Neutrophil (primary cell): ENCODE results near the gene TRPM2.

Source experiments
- H3K27ac ChIP-seq: fragments of 200-600 bp; sonication (generic); 2 replicates; pipeline ENCODE4 v1.5.1; 2016; ENCODE audit warnings: mild to moderate bottlenecking, moderate library complexity
- H3K27me3 ChIP-seq: fragments of 200-600 bp; sonication (generic); 2 replicates; pipeline ENCODE4 v1.6.0; 2016; ENCODE audit warnings: mild to moderate bottlenecking
- H3K36me3 ChIP-seq: fragments of 200-600 bp; sonication (generic); 2 replicates; pipeline ENCODE4 v1.5.1; 2017
- H3K4me1 ChIP-seq, 2 experiments: fragments of 200-600 bp in 1 of 2; sonication (generic) in 1 of 2; 1 replicate in 1 of 2; 2 replicates in 1 of 2; pipeline versions ENCODE4 v1.5.1 to v1.6.1; 2013 to 2016; ENCODE audit warnings: low read depth in 1 of 2, low read length in 1 of 2, mild to moderate bottlenecking in 1 of 2, moderate library complexity in 1 of 2; ENCODE audit not compliant: control insufficient read depth in 1 of 2, insufficient read depth in 1 of 2
- H3K4me3 ChIP-seq, 2 experiments: fragments of 200-600 bp in 1 of 2; sonication (generic) in 1 of 2; 1 replicate in 1 of 2; 2 replicates in 1 of 2; pipeline ENCODE4 v1.5.1; 2013 to 2016; ENCODE audit warnings: low read depth in 1 of 2, low read length in 1 of 2, mild to moderate bottlenecking in 1 of 2, moderate library complexity in 1 of 2
- H3K9me3 ChIP-seq: fragments of 200-600 bp; sonication (generic); 2 replicates; pipeline ENCODE4 v1.5.1; 2016
- TF ChIP-seq, protein P1 (sequence below): fragments of 200-600 bp; sonication (generic); IDR thresholded peaks from 2 replicates; pipeline ENCODE4 v1.5.1; 2016; ENCODE audit warnings: antibody characterized with exemption

TRPM2 gene

DNA sequence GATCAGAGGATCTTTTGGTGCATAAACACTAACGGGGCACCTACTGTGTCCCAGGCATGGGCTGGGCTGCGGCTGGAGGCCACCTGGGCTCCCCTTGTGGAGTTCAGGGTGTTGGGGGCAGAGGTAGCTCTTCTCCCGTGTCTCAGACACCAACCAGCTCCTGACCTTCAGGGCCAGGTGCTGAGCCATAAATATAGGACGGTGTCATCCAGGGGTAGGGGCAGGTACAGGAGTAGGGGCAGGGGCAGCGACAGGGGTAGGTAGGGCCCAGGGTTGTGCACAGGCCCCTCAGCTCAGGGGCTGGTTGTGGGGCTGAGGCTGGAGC, 83.9 kb downstream of the TRPM2 start:
- H3K4me3 ChIP-seq: no peak overlapping the region
- H3K4me1 ChIP-seq: no peaks in the 10 kb centered on the region
- H3K27me3 ChIP-seq: no peaks in the 10 kb centered on the region
- TF ChIP-seq, protein P1, sequence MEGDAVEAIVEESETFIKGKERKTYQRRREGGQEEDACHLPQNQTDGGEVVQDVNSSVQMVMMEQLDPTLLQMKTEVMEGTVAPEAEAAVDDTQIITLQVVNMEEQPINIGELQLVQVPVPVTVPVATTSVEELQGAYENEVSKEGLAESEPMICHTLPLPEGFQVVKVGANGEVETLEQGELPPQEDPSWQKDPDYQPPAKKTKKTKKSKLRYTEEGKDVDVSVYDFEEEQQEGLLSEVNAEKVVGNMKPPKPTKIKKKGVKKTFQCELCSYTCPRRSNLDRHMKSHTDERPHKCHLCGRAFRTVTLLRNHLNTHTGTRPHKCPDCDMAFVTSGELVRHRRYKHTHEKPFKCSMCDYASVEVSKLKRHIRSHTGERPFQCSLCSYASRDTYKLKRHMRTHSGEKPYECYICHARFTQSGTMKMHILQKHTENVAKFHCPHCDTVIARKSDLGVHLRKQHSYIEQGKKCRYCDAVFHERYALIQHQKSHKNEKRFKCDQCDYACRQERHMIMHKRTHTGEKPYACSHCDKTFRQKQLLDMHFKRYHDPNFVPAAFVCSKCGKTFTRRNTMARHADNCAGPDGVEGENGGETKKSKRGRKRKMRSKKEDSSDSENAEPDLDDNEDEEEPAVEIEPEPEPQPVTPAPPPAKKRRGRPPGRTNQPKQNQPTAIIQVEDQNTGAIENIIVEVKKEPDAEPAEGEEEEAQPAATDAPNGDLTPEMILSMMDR: no peak
- H3K27ac ChIP-seq: no peak overlapping the region
- no peaks in the 10 kb centered on the region for H3K9me3 ChIP-seq
- peaks cover 100% of the 10 kb centered on the region for H3K36me3 ChIP-seq

GRCh38 chr21:44437696-44438431, 84.4 kb downstream of the TRPM2 start:
- H3K4me1 ChIP-seq: no peaks in the 10 kb centered on the region
- H3K4me3 ChIP-seq: no peak overlapping the region
- TF ChIP-seq, protein P1: no peak
- H3K27me3 ChIP-seq: no peaks in the 10 kb centered on the region
- H3K36me3 ChIP-seq: peaks cover 100% of the 10 kb centered on the region
- no peaks in the 10 kb centered on the region for H3K9me3 ChIP-seq
- no peak overlapping the region for H3K27ac ChIP-seq

DNA sequence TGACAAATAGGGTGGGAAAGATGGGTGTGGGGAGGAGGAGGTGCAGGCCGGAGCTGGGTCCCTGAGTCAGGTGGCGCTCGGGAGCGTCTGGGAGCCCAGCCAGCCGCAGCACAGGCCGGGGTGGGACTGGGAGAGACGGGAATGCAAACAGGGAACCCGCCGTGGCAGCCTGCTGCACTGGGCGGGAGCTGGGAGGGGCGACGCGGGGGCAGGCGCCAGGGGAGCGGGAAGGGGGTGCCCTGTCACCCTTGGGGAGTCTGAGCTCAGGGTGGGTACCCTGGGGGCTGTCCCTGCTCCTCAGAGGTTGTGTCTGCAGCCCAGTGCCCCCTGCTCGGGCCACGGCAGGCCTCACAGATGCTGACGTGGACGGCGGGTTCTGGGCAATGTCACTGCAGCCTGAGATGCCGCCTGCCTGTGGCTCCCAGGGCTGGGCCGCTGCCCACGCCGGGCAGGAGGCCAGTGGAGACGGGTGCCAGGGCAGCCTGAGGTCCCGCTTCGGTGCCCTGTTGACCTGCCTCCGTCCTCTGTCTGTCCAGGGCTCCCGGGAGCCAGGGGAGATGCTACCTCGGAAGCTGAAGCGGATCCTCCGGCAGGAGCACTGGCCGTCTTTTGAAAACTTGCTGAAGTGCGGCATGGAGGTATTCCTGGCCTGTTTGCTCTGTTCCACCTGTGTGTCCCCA, 85.2 kb downstream of the TRPM2 start:
- no peaks in the 10 kb centered on the region for H3K27me3 ChIP-seq
- no peak overlapping the region for H3K4me3 ChIP-seq
- H3K27ac ChIP-seq: no peak overlapping the region
- TF ChIP-seq, protein P1: no peak
- no peaks in the 10 kb centered on the region for H3K4me1 ChIP-seq
- H3K36me3 ChIP-seq: peaks cover 100% of the 10 kb centered on the region
- H3K9me3 ChIP-seq: no peaks in the 10 kb centered on the region

DNA sequence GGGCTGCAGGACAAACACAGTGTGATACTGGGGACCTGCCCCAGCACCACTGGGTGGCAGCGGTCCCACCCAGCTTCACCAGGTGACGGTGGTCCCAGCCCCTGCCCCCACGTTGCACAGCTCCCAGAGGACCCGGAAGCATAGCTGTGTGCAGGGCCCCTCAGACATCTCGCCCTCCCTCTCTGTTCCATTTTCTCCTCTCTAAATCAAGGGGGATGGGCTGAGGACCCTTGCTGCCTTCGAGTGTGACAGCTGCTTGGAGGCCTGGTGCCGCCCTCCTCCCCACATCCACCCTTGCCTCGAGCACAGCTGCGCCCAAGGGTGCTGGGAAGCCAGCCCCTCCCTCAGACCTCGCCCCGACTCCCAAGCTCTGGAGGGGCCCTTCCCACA, 85.8 kb downstream of the TRPM2 start:
- Histone ChIP-seq H3K27ac (no peak overlapping the region), H3K27me3 (no peaks in the 10 kb centered on the region), H3K4me3 (no peak overlapping the region), H3K9me3 (no peaks in the 10 kb centered on the region), H3K4me1 (no peaks in the 10 kb centered on the region), H3K36me3 (peaks cover 100% of the 10 kb centered on the region)
- TF ChIP-seq, protein P1: no peak

- Histone ChIP-seq H3K4me3 (no peak overlapping the region), H3K27ac (no peak overlapping the region), H3K4me1 (no peaks in the 10 kb centered on the region), H3K27me3 (no peaks in the 10 kb centered on the region), H3K9me3 (no peaks in the 10 kb centered on the region), H3K36me3 (peaks cover 91% of the 10 kb centered on the region)
- TF ChIP-seq, protein P1: no peak
These were observed 87.0 kb downstream of the TRPM2 start for GRCh38 chr21:44440241-44441040.
